Measurements from ENCODE around the gene PDE4B. TPM values are rescaled to one million over a fixed set of nuclear protein-coding genes. Genes with fewer than 3 reads are reported as not detected.

The PDE4B gene
- total RNA-seq, 1 donor from 2014 or later, result 7.6 TPM

DNA sequence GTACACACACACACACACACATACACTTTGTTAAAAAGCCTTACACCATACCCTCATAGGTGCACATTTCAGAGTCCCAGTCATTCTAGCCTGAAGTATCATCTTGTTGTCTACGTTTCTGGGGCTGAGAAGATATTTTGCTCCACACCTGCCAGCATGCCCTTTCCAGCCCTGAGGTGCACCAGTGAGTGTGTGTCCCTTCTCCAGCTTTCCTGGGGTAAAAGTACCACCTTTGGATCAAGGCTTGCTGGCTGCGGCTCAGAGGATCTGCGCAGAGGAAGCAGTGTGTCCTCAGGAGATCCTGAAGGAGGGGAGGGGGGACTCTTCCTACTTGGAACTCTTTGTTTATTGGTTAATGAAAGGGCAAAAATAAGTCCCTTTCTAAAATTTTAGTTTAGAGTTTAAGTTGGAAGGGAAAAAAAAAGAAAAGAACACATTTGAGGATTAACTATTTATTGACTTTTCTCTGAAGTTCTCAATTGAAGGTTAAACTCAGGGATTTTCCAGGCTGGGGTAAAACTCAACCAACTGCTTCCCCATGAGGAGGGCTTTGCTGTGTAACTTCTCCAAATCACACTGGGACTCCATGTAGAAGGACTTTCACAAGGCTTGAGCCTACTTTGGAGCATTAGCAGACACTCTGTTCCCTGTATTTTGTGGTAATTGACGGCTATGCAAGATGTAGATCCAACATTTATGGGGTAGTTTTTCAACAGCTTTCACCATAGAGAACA, 540.9 kb downstream of the PDE4B start:
- Mint-ChIP-seq H3K27ac (ENCODE audit: unreplicated experiment) (peak overlapping the region; percentile 14), H3K4me1 (ENCODE audit: low read depth, unreplicated experiment) (peaks cover 47% of the 10 kb centered on the region), H3K36me3 (ENCODE audit: low read depth, unreplicated experiment) (no peaks in the 10 kb centered on the region), H3K9me3 (ENCODE audit: unreplicated experiment) (no peaks in the 10 kb centered on the region), H3K27me3 (ENCODE audit: low read depth, unreplicated experiment) (no peaks in the 10 kb centered on the region), H3K4me3 (ENCODE audit: unreplicated experiment) (peak overlapping the region; percentile 90)
- H3K9me3 ChIP-seq (ENCODE audit: insufficient read depth, low read depth, low read length), result no peaks in the 10 kb centered on the region
- no peaks in the 10 kb centered on the region for H3K27me3 ChIP-seq (ENCODE audit: insufficient read depth, low read length)
- peaks cover 24% of the 10 kb centered on the region for H3K4me1 ChIP-seq (ENCODE audit: insufficient read depth, low read length)
- H4K20me1 ChIP-seq (ENCODE audit: insufficient read depth, low read length), result no peaks in the 10 kb centered on the region
- no peaks in the 10 kb centered on the region for H3K79me2 ChIP-seq (ENCODE audit: insufficient read depth, low read length)
- H3K9ac ChIP-seq (ENCODE audit: low read length), result no peak overlapping the region
- no peak for FAIRE-seq
- TF ChIP-seq, protein P1, sequence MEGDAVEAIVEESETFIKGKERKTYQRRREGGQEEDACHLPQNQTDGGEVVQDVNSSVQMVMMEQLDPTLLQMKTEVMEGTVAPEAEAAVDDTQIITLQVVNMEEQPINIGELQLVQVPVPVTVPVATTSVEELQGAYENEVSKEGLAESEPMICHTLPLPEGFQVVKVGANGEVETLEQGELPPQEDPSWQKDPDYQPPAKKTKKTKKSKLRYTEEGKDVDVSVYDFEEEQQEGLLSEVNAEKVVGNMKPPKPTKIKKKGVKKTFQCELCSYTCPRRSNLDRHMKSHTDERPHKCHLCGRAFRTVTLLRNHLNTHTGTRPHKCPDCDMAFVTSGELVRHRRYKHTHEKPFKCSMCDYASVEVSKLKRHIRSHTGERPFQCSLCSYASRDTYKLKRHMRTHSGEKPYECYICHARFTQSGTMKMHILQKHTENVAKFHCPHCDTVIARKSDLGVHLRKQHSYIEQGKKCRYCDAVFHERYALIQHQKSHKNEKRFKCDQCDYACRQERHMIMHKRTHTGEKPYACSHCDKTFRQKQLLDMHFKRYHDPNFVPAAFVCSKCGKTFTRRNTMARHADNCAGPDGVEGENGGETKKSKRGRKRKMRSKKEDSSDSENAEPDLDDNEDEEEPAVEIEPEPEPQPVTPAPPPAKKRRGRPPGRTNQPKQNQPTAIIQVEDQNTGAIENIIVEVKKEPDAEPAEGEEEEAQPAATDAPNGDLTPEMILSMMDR (IDR thresholded peaks at IDR 0.05; ENCODE audit: insufficient read depth, low read depth, low read length), result no peak
- no peak for TF ChIP-seq EZH2 (IDR thresholded peaks at IDR 0.05; ENCODE audit: insufficient read depth, low read length)
- no peak overlapping the region for H2AFZ ChIP-seq (ENCODE audit: low read depth, low read length)
- no peaks in the 10 kb centered on the region for H3K36me3 ChIP-seq (ENCODE audit: insufficient read depth, low read length)
- no peak overlapping the region for H3K27ac ChIP-seq (ENCODE audit: low read depth, low read length)
- no peak for DNase-seq (ENCODE audit: low read depth)
- peak overlapping the region; percentile 27 for H3K4me2 ChIP-seq (ENCODE audit: low read length)
- peak overlapping the region; percentile 1 for H3K4me3 ChIP-seq (ENCODE audit: insufficient read depth, low read depth, low read length)

DNA sequence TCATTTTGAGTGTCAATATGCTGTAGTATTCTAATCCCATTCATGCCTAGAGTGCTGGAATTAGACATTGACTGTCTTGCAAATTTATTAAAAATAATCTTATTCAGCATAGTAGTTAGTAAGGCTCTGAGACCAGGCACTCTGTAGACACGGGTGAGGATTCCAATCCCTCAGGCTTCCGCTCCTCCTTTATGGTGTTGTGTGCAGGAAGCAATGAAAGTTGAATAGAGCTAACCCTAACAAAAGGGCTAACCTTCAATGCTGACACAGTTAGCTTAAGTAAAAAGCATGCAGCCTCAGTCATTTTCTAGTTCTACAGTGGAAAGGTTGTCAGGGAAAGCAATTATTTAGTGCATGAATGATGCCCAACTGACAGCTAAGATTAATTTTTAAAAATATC, 541.6 kb downstream of the PDE4B start:
- no peaks in the 10 kb centered on the region for H3K79me2 ChIP-seq (ENCODE audit: insufficient read depth, low read length)
- Mint-ChIP-seq H3K36me3 (ENCODE audit: low read depth, unreplicated experiment) (no peaks in the 10 kb centered on the region), H3K4me1 (ENCODE audit: low read depth, unreplicated experiment) (peaks cover 47% of the 10 kb centered on the region), H3K27me3 (ENCODE audit: low read depth, unreplicated experiment) (no peaks in the 10 kb centered on the region), H3K4me3 (ENCODE audit: unreplicated experiment) (peak overlapping the region; percentile 90), H3K9me3 (ENCODE audit: unreplicated experiment) (no peaks in the 10 kb centered on the region), H3K27ac (ENCODE audit: unreplicated experiment) (no peak overlapping the region)
- no peaks in the 10 kb centered on the region for H3K27me3 ChIP-seq (ENCODE audit: insufficient read depth, low read length)
- no peak overlapping the region for H2AFZ ChIP-seq (ENCODE audit: low read depth, low read length)
- no peak overlapping the region for H3K9ac ChIP-seq (ENCODE audit: low read length)
- H4K20me1 ChIP-seq (ENCODE audit: insufficient read depth, low read length), result no peaks in the 10 kb centered on the region
- H3K4me1 ChIP-seq (ENCODE audit: insufficient read depth, low read length), result peaks cover 24% of the 10 kb centered on the region
- no peaks in the 10 kb centered on the region for H3K36me3 ChIP-seq (ENCODE audit: insufficient read depth, low read length)
- FAIRE-seq (no peak), DNase-seq (ENCODE audit: low read depth) (no peak)
- no peaks in the 10 kb centered on the region for H3K9me3 ChIP-seq (ENCODE audit: insufficient read depth, low read depth, low read length)
- no peak overlapping the region for H3K4me3 ChIP-seq (ENCODE audit: insufficient read depth, low read depth, low read length)
- H3K27ac ChIP-seq (ENCODE audit: low read depth, low read length), result no peak overlapping the region
- TF ChIP-seq, protein P1 (IDR thresholded peaks at IDR 0.05; ENCODE audit: insufficient read depth, low read depth, low read length), result no peak
- no peak for TF ChIP-seq EZH2 (IDR thresholded peaks at IDR 0.05; ENCODE audit: insufficient read depth, low read length)
- no peak overlapping the region for H3K4me2 ChIP-seq (ENCODE audit: low read length)

DNA sequence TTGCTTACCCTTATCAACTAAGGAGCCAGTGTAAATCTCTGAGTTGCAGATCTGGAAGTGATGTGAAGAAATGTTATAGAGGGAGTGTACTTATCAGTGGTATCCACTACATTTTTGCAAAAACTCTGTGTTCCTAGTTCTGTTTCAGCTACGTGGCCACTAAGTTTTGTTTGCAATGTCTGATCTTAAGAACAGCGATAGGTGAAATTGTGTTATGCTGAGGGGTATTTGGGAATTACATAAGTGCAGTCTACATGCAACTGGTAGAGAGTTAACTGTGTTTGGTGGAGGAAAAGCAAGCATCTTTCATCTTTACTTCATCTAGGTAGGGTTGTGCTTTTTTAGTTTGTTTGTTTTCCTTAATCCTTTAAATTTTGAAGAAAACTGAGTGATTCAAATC, 542.4 kb downstream of the PDE4B start:
- Histone ChIP-seq H3K9ac (ENCODE audit: low read length) (no peak overlapping the region), H3K27ac (ENCODE audit: low read depth, low read length) (no peak overlapping the region)

More for the DNA sequence above, 542.4 kb downstream of the PDE4B start:
- no peaks in the 10 kb centered on the region for H3K27me3 ChIP-seq (ENCODE audit: insufficient read depth, low read length)
- Mint-ChIP-seq H3K4me3 (ENCODE audit: unreplicated experiment) (peak overlapping the region; percentile 8), H3K36me3 (ENCODE audit: low read depth, unreplicated experiment) (no peaks in the 10 kb centered on the region), H3K27ac (ENCODE audit: unreplicated experiment) (no peak overlapping the region), H3K9me3 (ENCODE audit: unreplicated experiment) (no peaks in the 10 kb centered on the region), H3K27me3 (ENCODE audit: low read depth, unreplicated experiment) (no peaks in the 10 kb centered on the region), H3K4me1 (ENCODE audit: low read depth, unreplicated experiment) (peaks cover 47% of the 10 kb centered on the region)
- DNase-seq (ENCODE audit: low read depth) (no peak), FAIRE-seq (peak; percentile 32)
- no peak overlapping the region for H2AFZ ChIP-seq (ENCODE audit: low read depth, low read length)
- H3K4me2 ChIP-seq (ENCODE audit: low read length), result no peak overlapping the region
- no peaks in the 10 kb centered on the region for H3K9me3 ChIP-seq (ENCODE audit: insufficient read depth, low read depth, low read length)
- peaks cover 24% of the 10 kb centered on the region for H3K4me1 ChIP-seq (ENCODE audit: insufficient read depth, low read length)
- H3K79me2 ChIP-seq (ENCODE audit: insufficient read depth, low read length), result no peaks in the 10 kb centered on the region
- H3K36me3 ChIP-seq (ENCODE audit: insufficient read depth, low read length), result no peaks in the 10 kb centered on the region
- H3K4me3 ChIP-seq (ENCODE audit: insufficient read depth, low read depth, low read length), result no peak overlapping the region
- TF ChIP-seq EZH2 (IDR thresholded peaks at IDR 0.05; ENCODE audit: insufficient read depth, low read length), result no peak
- H4K20me1 ChIP-seq (ENCODE audit: insufficient read depth, low read length), result no peaks in the 10 kb centered on the region
